ENCODE results near the gene F7. TPM values are rescaled to one million over a fixed set of nuclear protein-coding genes. Genes with fewer than 3 reads are reported as not detected.

Gene F7
- total and polyA plus RNA-seq, 9 of the 15 experiments (the other 6 are each of a cell fraction or from before 2014, with no cell fraction given), result not detected

DNA sequence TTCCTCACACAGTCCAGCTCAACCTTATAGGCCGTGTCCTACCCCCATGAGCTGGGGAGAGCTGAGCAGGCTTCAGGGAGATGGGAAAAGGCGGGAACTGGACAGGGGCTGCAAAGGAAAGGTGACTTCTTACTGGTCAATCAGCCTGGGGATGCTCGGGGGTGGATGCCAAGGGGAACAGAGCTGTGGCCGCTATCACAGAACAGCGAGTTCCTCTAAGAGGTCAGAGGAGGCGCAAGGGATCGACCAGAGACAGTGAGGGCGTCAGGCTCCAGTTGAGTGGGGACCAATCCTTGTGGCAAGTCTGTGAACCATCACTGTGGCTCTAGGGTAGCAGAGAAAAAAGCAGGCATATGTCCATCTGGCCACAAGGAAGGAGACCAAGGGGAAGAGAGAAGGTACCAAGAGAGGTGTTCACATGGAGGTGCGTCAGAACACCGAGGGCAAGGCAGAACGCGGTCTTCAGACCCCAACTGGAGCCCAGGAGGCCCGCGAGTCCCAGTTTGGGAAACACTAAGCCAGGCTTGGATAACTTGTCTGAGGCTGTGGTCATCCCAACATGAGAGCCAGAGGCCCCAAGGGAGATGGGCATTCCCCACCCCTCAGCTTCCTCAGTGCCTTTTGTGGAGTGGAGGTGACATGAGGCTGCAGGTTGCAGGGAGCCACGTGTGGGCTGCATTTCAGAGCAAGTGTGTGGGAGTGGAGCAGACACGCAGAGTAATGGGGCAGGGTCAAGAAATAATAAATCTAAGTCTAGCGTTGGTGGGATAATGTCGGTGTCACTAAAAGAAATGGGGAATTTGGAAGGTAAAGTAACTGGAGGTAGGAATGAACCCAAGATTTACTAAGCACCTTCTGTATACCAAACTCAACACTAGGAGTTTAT, 20.9 kb downstream of the F7 start (continued):
- TF ChIP-seq, protein P1, sequence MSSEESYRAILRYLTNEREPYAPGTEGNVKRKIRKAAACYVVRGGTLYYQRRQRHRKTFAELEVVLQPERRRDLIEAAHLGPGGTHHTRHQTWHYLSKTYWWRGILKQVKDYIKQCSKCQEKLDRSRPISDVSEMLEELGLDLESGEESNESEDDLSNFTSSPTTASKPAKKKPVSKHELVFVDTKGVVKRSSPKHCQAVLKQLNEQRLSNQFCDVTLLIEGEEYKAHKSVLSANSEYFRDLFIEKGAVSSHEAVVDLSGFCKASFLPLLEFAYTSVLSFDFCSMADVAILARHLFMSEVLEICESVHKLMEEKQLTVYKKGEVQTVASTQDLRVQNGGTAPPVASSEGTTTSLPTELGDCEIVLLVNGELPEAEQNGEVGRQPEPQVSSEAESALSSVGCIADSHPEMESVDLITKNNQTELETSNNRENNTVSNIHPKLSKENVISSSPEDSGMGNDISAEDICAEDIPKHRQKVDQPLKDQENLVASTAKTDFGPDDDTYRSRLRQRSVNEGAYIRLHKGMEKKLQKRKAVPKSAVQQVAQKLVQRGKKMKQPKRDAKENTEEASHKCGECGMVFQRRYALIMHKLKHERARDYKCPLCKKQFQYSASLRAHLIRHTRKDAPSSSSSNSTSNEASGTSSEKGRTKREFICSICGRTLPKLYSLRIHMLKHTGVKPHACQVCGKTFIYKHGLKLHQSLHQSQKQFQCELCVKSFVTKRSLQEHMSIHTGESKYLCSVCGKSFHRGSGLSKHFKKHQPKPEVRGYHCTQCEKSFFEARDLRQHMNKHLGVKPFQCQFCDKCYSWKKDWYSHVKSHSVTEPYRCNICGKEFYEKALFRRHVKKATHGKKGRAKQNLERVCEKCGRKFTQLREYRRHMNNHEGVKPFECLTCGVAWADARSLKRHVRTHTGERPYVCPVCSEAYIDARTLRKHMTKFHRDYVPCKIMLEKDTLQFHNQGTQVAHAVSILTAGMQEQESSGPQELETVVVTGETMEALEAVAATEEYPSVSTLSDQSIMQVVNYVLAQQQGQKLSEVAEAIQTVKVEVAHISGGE (CRISPR knock-in tag; IDR thresholded peaks at IDR 0.05), result no peak
- no peak for TF ChIP-seq MXI1 (IDR thresholded peaks at IDR 0.05; ENCODE audit: low read depth, low read length)
- no peak for TF ChIP-seq DNMT1 (IDR thresholded peaks at IDR 0.05)
- TF ChIP-seq HCFC1 (IDR thresholded peaks at IDR 0.05; ENCODE audit: low read depth, low read length), result no peak
- no peak for TF ChIP-seq DDX20 (tag; IDR thresholded peaks at IDR 0.05; ENCODE audit: low read depth)
- TF ChIP-seq EP300 (IDR thresholded peaks at IDR 0.05; ENCODE audit: low read length), result no peak
